Frontal cortex (tissue), 4 donors: ENCODE data around the gene NPC2. TPM values are rescaled to one million over a fixed set of nuclear protein-coding genes. Genes with fewer than 3 reads are reported as not detected.
"Not testable (repeated sequence)": the region's sequence is repeated elsewhere in the genome, so short reads cannot be mapped to it uniquely, and the experiment has no call there.

Experiments used
- DNase-seq, 2 donors: peaks; one replicate each; pipeline ENCODE4 v3.0.0; 2012; ENCODE audit warnings: low spot score in 2 of 2
- FAIRE-seq: peaks from 2 replicates; lab custom pipeline; 2012; peaks lifted over from hg19 to GRCh38; lab: Jason Lieb, UNC
- total RNA-seq: library from RNA; depleted of rRNA; stranded (reverse); fragments of >200 nt; gene quantifications from one replicate; pipeline ENCODE4 v1.2.3, GENCODE V29; 2014
- donor health status: control.
- donor health status: control.
- donor health status: control.

The NPC2 gene
- 17.9 TPM for total RNA-seq

DNA sequence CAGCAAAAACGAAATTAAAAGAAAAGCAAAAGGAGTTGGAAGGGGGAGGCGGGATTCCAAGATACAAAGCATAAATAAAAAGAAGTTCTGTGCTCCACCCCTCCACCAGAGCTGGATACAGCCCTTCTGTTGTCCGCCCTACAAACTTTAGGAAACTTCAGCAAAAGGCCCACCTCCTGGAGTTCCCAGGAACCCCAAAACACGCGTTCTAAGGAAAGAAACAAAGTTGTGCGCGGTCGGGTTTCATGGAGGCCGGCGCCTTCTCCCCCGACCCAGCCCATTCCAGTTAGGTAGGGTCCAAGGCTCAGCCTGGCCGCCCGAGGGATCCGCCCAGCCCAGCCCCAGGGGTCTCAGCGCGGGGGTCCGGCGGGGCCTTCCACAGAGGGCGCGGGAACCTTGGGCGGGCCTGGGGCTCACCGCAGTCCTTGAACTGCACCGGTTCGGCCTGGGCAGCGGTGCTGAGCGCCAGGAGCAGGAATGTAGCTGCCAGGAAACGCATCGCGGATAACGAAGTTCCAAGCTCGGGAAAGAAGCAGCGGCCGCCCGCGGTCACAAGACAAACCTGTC is at the start of gene NPC2:
NPC2 (minus strand) TSS at position 530 of the 567 bp plus-strand sequence; CDS start at position 499, 31 bp downstream.
- FAIRE-seq (no peak), DNase-seq (no peak)

DNA sequence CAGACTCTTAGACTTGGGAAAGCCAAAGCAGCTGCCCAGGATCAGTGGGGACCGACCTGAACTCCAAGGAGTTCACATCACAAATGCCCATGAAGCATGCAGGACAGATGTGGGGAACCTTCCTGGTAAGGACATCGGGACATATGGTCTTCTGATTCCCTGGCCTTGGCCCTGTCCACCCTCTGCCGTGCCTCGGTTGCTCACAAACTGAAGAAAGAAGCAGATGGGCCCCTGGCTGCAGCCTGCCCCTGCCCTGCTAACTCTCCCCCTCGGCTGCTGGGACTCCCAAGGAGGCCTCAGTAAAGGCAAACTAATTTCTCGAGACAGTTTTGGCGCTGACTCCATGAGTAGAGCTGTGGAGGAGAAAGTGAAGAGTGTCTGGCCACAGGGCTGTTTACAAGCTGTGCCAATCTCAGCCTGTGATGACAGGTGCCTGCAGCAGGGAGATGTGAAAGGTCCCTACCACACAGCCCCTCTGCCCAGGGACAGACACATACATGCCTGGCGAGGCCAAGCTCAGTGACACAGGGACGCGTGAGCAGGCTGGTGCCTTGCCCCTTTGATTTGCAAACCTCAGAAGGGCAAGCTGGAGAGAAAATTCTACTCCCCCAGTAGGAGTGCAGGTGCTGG is 49.1 kb upstream of the NPC2 start:
- no peak for FAIRE-seq

DNA sequence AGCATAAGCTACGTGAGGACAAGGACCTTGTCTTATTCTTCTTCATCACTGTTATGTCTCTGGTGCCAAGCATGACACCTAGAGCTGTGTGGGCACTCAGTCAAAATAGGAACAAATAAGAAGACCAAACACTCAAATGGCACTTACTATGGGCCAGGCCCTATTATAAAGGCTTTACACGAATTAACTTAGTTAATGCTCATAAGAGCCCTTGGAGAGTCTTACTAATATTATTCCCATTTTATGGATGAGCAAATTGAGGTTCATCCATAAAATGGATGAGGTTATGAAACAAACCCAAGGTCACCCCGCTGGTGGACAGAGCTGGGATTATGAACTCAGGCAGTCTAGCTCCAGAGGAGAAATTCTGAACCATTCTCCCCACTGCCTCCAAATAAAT is 48.1 kb upstream of the NPC2 start:
- DNase-seq (no peak), FAIRE-seq (no peak)

More for the DNA sequence above, 49.1 kb upstream of the NPC2 start:
- no peak for DNase-seq

DNA sequence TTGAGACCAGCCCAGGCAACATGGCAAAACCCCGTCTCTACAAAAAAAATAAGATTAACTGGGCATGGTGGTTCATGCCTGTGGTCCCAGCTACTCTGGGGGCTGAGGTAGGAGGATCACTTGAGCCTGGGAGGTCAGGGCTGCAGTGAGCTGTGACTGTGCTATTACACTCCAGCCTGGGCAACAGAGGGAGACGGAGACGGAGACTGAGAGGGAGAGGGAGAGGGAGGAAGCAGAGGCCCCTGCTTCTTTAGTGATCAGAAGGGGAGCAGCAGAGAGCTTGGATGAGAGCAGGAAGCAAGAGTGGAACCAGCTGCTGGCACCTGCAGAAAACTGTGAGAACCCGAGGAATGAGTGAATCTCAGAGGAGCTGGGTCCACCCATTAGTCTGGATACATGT is 46.4 kb upstream of the NPC2 start:
- DNase-seq (no peak), FAIRE-seq (no peak)

DNA sequence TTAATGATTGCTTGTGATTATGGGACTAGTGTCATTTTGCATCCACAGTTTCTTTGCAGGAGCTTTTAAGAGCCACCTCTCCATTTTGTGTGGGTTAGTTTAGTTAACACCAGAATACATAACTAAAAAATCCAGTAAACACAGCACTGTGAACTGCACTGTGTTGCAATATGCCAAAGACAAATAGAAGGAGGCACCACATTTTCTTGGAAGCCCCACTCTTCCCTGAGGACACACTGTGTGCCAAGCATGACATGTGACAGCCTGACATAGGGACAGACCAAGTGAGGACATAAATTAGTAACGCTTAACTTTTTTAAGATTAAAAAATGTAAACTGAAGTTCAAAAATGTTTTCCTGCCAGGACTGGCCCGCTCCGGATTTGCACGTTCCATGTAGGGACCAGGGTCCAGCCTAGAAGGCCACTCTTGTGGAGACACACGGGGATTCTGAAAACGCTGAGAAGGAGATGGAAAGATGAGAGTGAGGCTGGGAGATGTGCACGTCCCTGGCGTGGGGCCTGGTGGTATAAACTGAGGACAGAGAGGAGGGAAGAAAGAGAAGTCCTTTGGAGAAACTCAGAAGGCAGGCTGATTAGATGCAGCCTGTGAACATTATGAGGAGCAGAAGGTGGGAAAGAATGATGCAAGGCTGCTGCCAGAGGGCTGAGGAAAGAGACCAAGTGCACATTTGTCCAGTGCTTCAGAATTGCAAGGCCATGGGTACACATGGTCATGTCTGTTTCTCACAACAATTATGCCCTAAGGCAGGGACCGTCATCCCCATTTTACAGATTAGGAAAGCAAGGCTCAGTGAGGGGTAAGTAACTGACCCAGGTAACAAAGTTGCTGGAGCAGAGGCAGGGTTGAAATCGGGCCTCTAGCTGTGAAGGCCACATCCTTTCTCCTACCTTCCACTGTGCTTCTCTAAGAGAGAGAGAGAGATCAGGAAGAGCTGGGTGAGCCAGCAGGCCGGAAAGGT is 45.6 kb upstream of the NPC2 start:
- no peak for FAIRE-seq
- DNase-seq: no peak

DNA sequence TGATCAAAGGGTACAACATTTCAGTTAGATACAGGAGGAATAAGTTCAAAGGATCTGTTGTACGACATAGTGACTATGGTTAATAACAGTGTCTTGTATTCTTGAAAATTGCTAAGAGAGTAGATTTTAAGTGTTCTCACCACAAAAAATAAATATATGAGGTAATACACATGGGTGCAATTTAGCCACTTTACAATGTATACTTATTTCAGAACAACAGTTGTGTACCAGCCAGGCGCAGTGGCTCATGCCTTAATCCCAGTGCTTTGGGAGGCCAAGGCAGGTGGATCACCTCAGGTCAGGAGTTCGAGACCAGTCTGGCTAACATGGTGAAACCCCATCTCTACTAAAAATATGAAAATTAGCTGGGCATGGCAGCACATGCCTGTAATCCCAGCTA is 43.2 kb upstream of the NPC2 start:
- not testable (repeated sequence) for DNase-seq, FAIRE-seq

- FAIRE-seq (no peak), DNase-seq (no peak)
Measured at GRCh38 chr14:74535756-74536325, 42.7 kb upstream of the NPC2 start.

DNA sequence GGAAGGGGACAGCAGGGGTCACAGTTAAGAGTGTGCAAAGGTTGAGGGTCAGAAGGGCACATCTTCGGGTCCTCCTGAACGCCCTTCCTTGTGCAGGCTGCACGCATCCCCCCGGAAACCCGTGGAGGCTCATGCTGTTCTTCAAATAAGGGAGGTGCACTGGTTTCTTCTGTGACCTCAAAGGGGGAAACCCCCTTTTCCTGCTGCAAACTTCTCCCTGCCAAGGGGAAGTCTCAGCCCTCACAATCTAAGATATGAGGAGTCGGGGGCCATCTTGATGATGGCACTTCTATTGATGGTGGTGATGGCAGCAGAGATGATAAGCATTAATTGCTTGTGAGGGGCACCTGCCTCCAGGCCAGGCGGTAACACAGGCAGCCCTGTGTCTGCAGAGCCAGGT is 40.5 kb upstream of the NPC2 start:
- no peak for DNase-seq
- no peak for FAIRE-seq

DNA sequence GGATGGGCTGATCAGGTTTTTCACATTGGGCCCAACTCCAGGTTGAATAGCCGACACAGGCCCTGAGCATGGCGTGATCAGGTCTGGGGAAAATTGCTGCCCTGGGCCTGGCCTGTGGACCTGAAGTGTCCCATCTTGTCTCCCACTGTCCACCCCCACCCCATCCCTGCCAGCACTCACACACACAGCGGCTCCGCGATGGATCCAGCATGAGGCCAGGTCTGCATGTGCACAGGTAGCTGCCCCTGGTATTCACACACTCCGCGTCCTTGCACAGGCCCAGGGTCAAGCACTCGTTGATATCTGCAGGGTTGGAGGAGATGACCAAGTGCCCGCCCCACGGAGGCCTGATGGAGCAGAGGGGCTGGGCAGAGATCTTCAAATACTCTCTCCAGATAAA is 39.1 kb upstream of the NPC2 start:
- no peak for FAIRE-seq
- no peak for DNase-seq

GRCh38 chr14:74531467-74531866 is 38.4 kb upstream of the NPC2 start:
- no peak for DNase-seq
- FAIRE-seq: no peak

DNA sequence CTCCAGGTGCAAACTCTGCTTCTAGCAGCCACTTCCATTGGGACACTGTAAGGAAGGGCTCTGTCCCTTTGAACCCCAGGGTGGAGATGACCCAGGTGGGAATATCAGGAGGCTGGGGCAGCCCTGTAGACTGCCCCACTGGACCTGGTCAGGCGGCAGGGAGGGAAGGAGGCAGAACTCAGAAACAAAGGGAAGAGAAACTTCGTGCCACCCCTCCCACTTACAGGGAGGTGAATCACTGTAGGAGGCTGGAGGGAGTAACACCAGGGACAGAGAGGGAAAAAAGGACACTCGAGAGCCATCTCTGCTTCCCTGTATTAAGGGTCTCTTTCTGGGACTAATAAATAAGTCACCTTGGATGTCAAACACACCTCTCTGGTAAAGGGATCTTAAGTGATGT is 37.9 kb upstream of the NPC2 start:
- no peak for FAIRE-seq

DNA sequence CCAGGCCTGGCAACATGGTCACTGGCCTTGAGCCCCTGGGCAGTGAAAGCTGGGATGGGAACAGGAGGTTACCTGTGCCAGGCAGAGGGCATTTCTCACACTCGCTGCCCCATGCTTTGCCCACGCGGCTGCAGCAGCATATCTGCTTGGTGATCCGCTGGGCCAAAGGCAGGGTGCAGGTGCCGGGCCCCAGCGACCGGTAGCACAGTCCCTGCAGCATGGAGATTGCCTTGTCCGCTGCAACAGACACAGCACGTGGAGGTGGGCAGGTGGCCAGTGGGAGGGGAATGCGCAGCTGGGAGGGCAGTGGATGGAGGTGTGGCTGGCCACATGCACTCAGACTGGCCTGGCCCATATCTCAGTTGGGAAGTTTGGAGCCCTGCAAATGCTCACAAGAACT is 35.8 kb upstream of the NPC2 start:
- DNase-seq (no peak), FAIRE-seq (no peak)

More for the DNA sequence above, 37.9 kb upstream of the NPC2 start:
- DNase-seq: no peak

GRCh38 chr14:74528406-74528805 is 35.3 kb upstream of the NPC2 start:
- DNase-seq: no peak
- no peak for FAIRE-seq

DNA sequence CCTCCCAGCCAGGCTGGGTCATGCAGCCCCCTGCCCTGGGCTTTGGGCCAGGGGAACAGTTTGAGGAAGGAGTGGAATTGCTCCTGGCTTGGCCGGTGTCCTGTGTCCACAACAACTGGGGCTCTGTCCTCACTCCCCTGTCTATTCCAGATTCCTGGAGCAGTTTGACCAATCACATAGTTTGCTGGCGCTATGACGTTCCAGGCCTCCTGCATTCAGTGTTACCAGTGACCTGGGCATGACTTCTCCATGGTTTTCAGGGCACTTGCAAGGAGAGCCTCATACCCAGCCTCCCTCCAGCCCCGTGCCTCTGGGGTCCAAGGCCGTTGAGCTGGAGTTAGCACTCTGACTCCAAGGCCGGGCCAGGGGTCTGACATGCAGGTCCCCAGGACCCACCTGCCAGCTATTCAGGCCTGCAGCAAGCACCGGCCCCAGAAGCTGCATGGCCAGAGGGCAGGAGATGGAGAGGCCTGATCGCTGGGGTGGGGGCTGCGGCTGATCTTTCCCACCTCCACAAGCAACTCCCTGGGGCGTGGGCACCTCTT is 34.7 kb upstream of the NPC2 start:
- DNase-seq (no peak), FAIRE-seq (no peak)

- no peak for DNase-seq
- FAIRE-seq: no peak
Measured at GRCh38 chr14:74526854-74527585, 33.9 kb upstream of the NPC2 start.

DNA sequence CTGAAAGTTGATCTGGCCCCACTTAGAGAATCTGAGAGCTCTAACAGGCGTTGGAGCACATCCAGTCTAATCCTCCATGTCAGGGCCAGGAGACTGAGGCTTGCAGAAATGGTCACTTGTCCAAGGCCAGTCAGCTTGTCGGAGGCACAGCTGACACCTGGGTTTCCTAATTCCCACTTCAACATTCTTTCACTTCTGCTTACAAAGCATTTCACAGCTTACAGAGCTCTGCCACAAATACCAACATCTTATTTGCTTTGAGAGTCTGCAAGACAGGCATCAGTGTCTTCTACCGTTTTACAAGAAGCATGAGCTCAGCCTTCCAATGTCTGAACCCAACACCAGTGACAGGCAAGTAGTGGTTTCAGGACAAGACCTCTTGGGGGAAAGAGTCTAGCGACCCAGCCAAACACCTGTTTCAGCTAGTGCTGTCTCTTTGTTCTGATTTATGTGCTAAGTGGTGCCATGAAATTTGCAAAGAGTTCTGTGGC is 32.3 kb upstream of the NPC2 start:
- FAIRE-seq (no peak), DNase-seq (no peak)

GRCh38 chr14:74524812-74525135 is 31.7 kb upstream of the NPC2 start:
- DNase-seq (no peak), FAIRE-seq (no peak)

GRCh38 chr14:74524076-74524811 is 31.1 kb upstream of the NPC2 start:
- no peak for DNase-seq
- no peak for FAIRE-seq

DNA sequence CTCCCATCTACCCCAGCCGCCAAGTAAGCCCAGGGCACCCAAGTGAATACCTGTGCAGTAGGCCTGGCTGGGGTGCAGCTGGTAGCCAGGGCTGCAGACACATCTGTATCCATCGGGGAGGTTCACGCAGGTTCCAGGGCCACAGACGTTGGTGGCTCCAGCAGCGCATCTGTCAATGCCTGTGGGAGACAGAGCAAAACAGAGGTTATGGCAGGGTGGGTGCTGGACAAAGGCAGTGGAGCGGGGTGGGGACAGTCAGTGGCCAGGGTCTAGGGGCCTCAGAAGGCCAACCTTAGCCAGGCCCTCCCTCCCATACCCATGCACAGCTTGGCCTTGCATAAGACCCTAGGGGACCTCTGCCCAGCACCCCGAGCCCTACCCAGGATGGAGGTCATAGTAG is 29.6 kb upstream of the NPC2 start:
- DNase-seq: no peak
- FAIRE-seq: no peak
